Measurements from ENCODE around the gene KDM4B. TPM values are rescaled to one million over a fixed set of nuclear protein-coding genes. Genes with fewer than 3 reads are reported as not detected.
A peak's percentile ranks its signal among the peaks of the same experiment; 100 is the strongest.

KDM4B gene
- total and polyA plus RNA-seq, 4 donors = 3.2 to 19.7 (median 12.9) TPM

- TF ChIP-seq REST (IDR thresholded peaks at IDR 0.05) = no peak
- TF ChIP-seq SP1 (IDR thresholded peaks at IDR 0.05) = no peak
- TF ChIP-seq MAX (IDR thresholded peaks at IDR 0.05) = no peak
- TF ChIP-seq FOXA2 (IDR thresholded peaks at IDR 0.05) = no peak
- Histone ChIP-seq H3K27ac (ENCODE audit: low read depth in 1 of 2, low read length in 2 of 2) (no peak overlapping the region), H3K4me3 (ENCODE audit: low read depth in 1 of 3, low read length in 3 of 3) (no peak overlapping the region)
Measured at GRCh38 chr19:5166262-5166661, 197.3 kb downstream of the KDM4B start.

GRCh38 chr19:5170329-5170745 lies 201.4 kb downstream of the KDM4B start:
- peak; percentile 67 for DNase-seq (ENCODE audit: low spot score)
- no peaks in the 10 kb centered on the region for H3K36me3 ChIP-seq (ENCODE audit: control insufficient read depth in 4 of 4, insufficient read depth in 3 of 4, low read depth in 1 of 4, low read length in 3 of 4)
- no peaks in the 10 kb centered on the region for H3K4me1 ChIP-seq (ENCODE audit: control insufficient read depth in 4 of 4, insufficient read depth in 4 of 4, low read length in 3 of 4)
- H3K27ac ChIP-seq (ENCODE audit: low read depth in 1 of 2, low read length in 2 of 2) = no peak overlapping the region
- TF ChIP-seq CTCF (IDR thresholded peaks at IDR 0.05; ENCODE audit: low read depth, low read length, missing input control) (peak; percentile 48), TAF1 (conservative IDR thresholded peaks at IDR 0.05) (no peak), RAD21 (IDR thresholded peaks at IDR 0.05) (peak in 1 of 2 donors; percentile 32)
- 63% methylated on average over 4 of the region's 4 CpGs for WGBS
- no peaks in the 10 kb centered on the region for H3K27me3 ChIP-seq (ENCODE audit: control insufficient read depth in 4 of 4, insufficient read depth in 4 of 4, low read length in 3 of 4)
- H3K4me3 ChIP-seq (ENCODE audit: low read depth in 1 of 3, low read length in 3 of 3) = no peak overlapping the region
- H3K9me3 ChIP-seq (ENCODE audit: control insufficient read depth in 4 of 4, low read length in 3 of 4) = no peaks in the 10 kb centered on the region
- no peak overlapping the region for H3K9ac ChIP-seq (ENCODE audit: low read depth in 1 of 2, low read length in 2 of 2)

More at GRCh38 chr19:5166262-5166661, 197.3 kb downstream of the KDM4B start:
- no peak for DNase-seq (ENCODE audit: low spot score)
- no peaks in the 10 kb centered on the region for H3K36me3 ChIP-seq (ENCODE audit: control insufficient read depth in 4 of 4, insufficient read depth in 3 of 4, low read depth in 1 of 4, low read length in 3 of 4)
- H3K27me3 ChIP-seq (ENCODE audit: control insufficient read depth in 4 of 4, insufficient read depth in 4 of 4, low read length in 3 of 4) = no peaks in the 10 kb centered on the region
- no peaks in the 10 kb centered on the region for H3K9me3 ChIP-seq (ENCODE audit: control insufficient read depth in 4 of 4, low read length in 3 of 4)
- no peak overlapping the region for H3K9ac ChIP-seq (ENCODE audit: low read depth in 1 of 2, low read length in 2 of 2)
- no peaks in the 10 kb centered on the region for H3K4me1 ChIP-seq (ENCODE audit: control insufficient read depth in 4 of 4, insufficient read depth in 4 of 4, low read length in 3 of 4)

GRCh38 chr19:5171711-5172110 lies 202.8 kb downstream of the KDM4B start:
- Histone ChIP-seq H3K27me3 (ENCODE audit: control insufficient read depth in 4 of 4, insufficient read depth in 4 of 4, low read length in 3 of 4) (no peaks in the 10 kb centered on the region), H3K36me3 (ENCODE audit: control insufficient read depth in 4 of 4, insufficient read depth in 3 of 4, low read depth in 1 of 4, low read length in 3 of 4) (no peaks in the 10 kb centered on the region), H3K9me3 (ENCODE audit: control insufficient read depth in 4 of 4, low read length in 3 of 4) (no peaks in the 10 kb centered on the region), H3K9ac (ENCODE audit: low read depth in 1 of 2, low read length in 2 of 2) (no peak overlapping the region), H3K27ac (ENCODE audit: low read depth in 1 of 2, low read length in 2 of 2) (no peak overlapping the region), H3K4me1 (ENCODE audit: control insufficient read depth in 4 of 4, insufficient read depth in 4 of 4, low read length in 3 of 4) (no peaks in the 10 kb centered on the region), H3K4me3 (ENCODE audit: low read depth in 1 of 3, low read length in 3 of 3) (no peak overlapping the region)
- no peak for DNase-seq (ENCODE audit: low spot score)
- 70% methylated on average over 9 of the region's 9 CpGs for WGBS
- TF ChIP-seq FOXA1 (IDR thresholded peaks at IDR 0.05) (no peak), CTCF (IDR thresholded peaks at IDR 0.05; ENCODE audit: low read depth, low read length, missing input control) (no peak), HNF4A (conservative IDR thresholded peaks at IDR 0.05) (no peak), HNF4G (IDR thresholded peaks at IDR 0.05) (no peak), RXRA (IDR thresholded peaks at IDR 0.05) (no peak), EGR1 (IDR thresholded peaks at IDR 0.05; ENCODE audit: low read depth in 2 of 2) (no peak), YY1 (IDR thresholded peaks at IDR 0.05) (no peak), JUND (IDR thresholded peaks at IDR 0.05) (no peak), RAD21 (IDR thresholded peaks at IDR 0.05) (no peak), TAF1 (conservative IDR thresholded peaks at IDR 0.05) (no peak), FOXA2 (IDR thresholded peaks at IDR 0.05) (no peak), MAX (IDR thresholded peaks at IDR 0.05) (no peak), NR2F2 (IDR thresholded peaks at IDR 0.05) (no peak), SP1 (IDR thresholded peaks at IDR 0.05) (no peak), REST (IDR thresholded peaks at IDR 0.05) (no peak)
